ENCODE data around the gene ATP9B.

ATP9B gene

DNA sequence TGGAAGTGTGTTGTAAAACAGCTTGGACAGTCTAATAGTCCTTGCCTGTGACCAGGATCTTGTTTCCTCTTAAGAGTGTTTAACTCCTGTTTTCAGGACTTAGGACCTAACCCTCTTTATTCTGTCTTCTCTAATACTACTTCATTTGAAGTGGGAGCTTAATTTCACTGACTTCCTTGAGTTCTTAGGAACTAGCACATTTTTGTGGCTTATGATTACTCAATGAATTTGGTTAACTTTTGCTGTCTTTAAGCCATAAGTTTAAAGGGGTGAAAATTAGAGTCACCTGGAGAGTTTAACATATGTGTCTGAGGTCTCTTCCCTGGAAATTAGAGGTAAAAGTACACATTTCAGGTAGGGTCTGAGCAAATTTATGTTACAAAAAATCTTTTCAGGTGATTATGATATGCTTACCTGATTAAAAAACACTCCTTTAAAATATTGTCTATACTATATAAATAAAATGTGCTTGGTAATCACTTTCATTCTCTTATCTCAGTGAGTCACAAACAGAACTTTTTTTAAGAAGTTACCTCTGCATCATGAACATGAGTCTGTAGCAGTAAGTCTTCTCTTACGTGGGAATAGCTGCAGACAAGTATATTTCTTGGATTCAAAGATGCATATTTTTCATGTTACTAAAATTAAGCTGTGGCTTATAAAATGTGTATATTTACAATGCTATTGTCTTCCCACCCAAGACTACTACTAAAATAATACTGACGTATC lies 52.7 kb downstream of the ATP9B start:
- Histone ChIP-seq H3K4me1 (ENCODE audit: insufficient read depth, low read length, poor library complexity, severe bottlenecking) (no peaks in the 10 kb centered on the region), H3K79me2 (ENCODE audit: insufficient read depth, low read length) (no peaks in the 10 kb centered on the region), H3K9ac (ENCODE audit: low read depth, low read length, poor library complexity, severe bottlenecking) (no peak overlapping the region), H3K9me2 (replicated peaks; ENCODE audit: low read depth, low read length) (no peaks in the 10 kb centered on the region), H3K4me2 (ENCODE audit: low read depth, low read length, poor library complexity, severe bottlenecking) (no peak overlapping the region), H4K20me1 (ENCODE audit: insufficient read depth, low read length, poor library complexity, severe bottlenecking) (no peaks in the 10 kb centered on the region), H3K27me3 (ENCODE audit: insufficient read depth, low read length, poor library complexity, severe bottlenecking) (no peaks in the 10 kb centered on the region), H3K36me3 (ENCODE audit: insufficient read depth, low read length) (peaks cover 3% of the 10 kb centered on the region; the same call in 1 of the 2 replicates), H2AFZ (ENCODE audit: low read length) (no peak overlapping the region), H3K4me3 (ENCODE audit: low read length, poor library complexity, severe bottlenecking) (no peak overlapping the region), H3K9me3 (ENCODE audit: insufficient read depth, low read depth, low read length) (no peaks in the 10 kb centered on the region), H3F3A (ENCODE audit: low read depth) (no peaks in the 10 kb centered on the region)
- TF ChIP-seq EZH2phosphoT487 (IDR thresholded peaks at IDR 0.05; ENCODE audit: borderline replicate concordance) (no peak), CTCF (conservative IDR thresholded peaks at IDR 0.05; ENCODE audit: low read length) (no peak)

GRCh38 chr18:79123948-79124347 lies 54.8 kb downstream of the ATP9B start:
- H3K27me3 ChIP-seq (ENCODE audit: insufficient read depth, low read length, poor library complexity, severe bottlenecking) = no peaks in the 10 kb centered on the region
- H3F3A ChIP-seq (ENCODE audit: low read depth) = no peaks in the 10 kb centered on the region
- H3K36me3 ChIP-seq (ENCODE audit: insufficient read depth, low read length) = peaks cover 15% of the 10 kb centered on the region; the same call in 1 of the 2 replicates
- no peaks in the 10 kb centered on the region for H3K4me1 ChIP-seq (ENCODE audit: insufficient read depth, low read length, poor library complexity, severe bottlenecking)
- no peaks in the 10 kb centered on the region for H3K9me2 ChIP-seq (replicated peaks; ENCODE audit: low read depth, low read length)
- TF ChIP-seq EZH2phosphoT487 (IDR thresholded peaks at IDR 0.05; ENCODE audit: borderline replicate concordance) (no peak), CTCF (conservative IDR thresholded peaks at IDR 0.05; ENCODE audit: low read length) (no peak)
- no peaks in the 10 kb centered on the region for H4K20me1 ChIP-seq (ENCODE audit: insufficient read depth, low read length, poor library complexity, severe bottlenecking)
- no peaks in the 10 kb centered on the region for H3K9me3 ChIP-seq (ENCODE audit: insufficient read depth, low read depth, low read length)
- H2AFZ ChIP-seq (ENCODE audit: low read length) = no peak overlapping the region
- H3K9ac ChIP-seq (ENCODE audit: low read depth, low read length, poor library complexity, severe bottlenecking) = no peak overlapping the region
- no peak overlapping the region for H3K4me2 ChIP-seq (ENCODE audit: low read depth, low read length, poor library complexity, severe bottlenecking)
- H3K4me3 ChIP-seq (ENCODE audit: low read length, poor library complexity, severe bottlenecking) = no peak overlapping the region
- H3K79me2 ChIP-seq (ENCODE audit: insufficient read depth, low read length) = no peaks in the 10 kb centered on the region

DNA sequence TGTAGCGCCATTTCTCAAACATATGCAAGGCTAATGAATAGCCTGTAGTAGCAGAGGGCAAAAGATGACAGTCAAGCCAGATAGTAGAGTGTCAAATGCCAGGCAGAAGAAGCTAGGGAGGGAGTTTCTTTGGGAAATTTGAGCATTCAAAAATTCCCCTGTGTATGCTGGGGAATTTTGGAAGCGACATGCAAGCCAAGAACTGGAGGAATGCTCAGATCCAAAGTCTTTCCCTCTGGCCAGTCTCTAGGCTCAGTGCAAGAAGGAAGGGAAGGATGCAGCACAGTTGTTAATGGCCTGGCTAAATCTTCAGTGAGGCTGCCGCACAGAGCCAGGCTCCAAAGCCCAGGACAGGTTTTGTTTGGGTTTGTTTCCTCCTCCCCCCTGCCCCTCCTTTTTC lies 59.9 kb downstream of the ATP9B start:
- no peaks in the 10 kb centered on the region for H3K79me2 ChIP-seq (ENCODE audit: insufficient read depth, low read length)
- no peak overlapping the region for H2AFZ ChIP-seq (ENCODE audit: low read length)
- H3K4me1 ChIP-seq (ENCODE audit: insufficient read depth, low read length, poor library complexity, severe bottlenecking) = no peaks in the 10 kb centered on the region
- H3K27me3 ChIP-seq (ENCODE audit: insufficient read depth, low read length, poor library complexity, severe bottlenecking) = no peaks in the 10 kb centered on the region
- H4K20me1 ChIP-seq (ENCODE audit: insufficient read depth, low read length, poor library complexity, severe bottlenecking) = no peaks in the 10 kb centered on the region
- H3K4me2 ChIP-seq (ENCODE audit: low read depth, low read length, poor library complexity, severe bottlenecking) = no peak overlapping the region
- H3K9me3 ChIP-seq (ENCODE audit: insufficient read depth, low read depth, low read length) = no peaks in the 10 kb centered on the region
- H3K4me3 ChIP-seq (ENCODE audit: low read length, poor library complexity, severe bottlenecking) = no peak overlapping the region
- no peaks in the 10 kb centered on the region for H3F3A ChIP-seq (ENCODE audit: low read depth)
- no peak overlapping the region for H3K9ac ChIP-seq (ENCODE audit: low read depth, low read length, poor library complexity, severe bottlenecking)
- H3K36me3 ChIP-seq (ENCODE audit: insufficient read depth, low read length) = peaks cover 15% of the 10 kb centered on the region; the same call in 1 of the 2 replicates
- H3K9me2 ChIP-seq (replicated peaks; ENCODE audit: low read depth, low read length) = no peaks in the 10 kb centered on the region
- no peak for TF ChIP-seq EZH2phosphoT487 (IDR thresholded peaks at IDR 0.05; ENCODE audit: borderline replicate concordance)
- no peak for TF ChIP-seq CTCF (conservative IDR thresholded peaks at IDR 0.05; ENCODE audit: low read length)

All from Loucy (cell line).